Activated CD8-positive, alpha-beta memory T cell treated with anti-CD3 and anti-CD28 coated beads for 36 hours (primary cell): ENCODE results near the gene WLS. TPM values are rescaled to one million over a fixed set of nuclear protein-coding genes. Genes with fewer than 3 reads are reported as not detected.
"Not testable (repeated sequence)": the region's sequence is repeated elsewhere in the genome, so short reads cannot be mapped to it uniquely, and the experiment has no call there.

ENCODE experiments used
- CTCF ChIA-PET: fragments of 350-600 bp; sonication (Branson Sonifier 250); formaldehyde crosslinking; loops from one replicate; lab custom pipeline; 2021; ENCODE audit warnings: antibody characterized with exemption; lab: Charles Lee
- POLR2A ChIA-PET: fragments of 350-600 bp; sonication (Branson Sonifier 250); formaldehyde crosslinking; loops from one replicate; lab custom pipeline; 2021; ENCODE audit warnings: antibody characterized with exemption; lab: Charles Lee
- total RNA-seq, 2 experiments: library from RNA; stranded (reverse); gene quantifications; one replicate each; pipeline ENCODE4 v1.2.3, GENCODE V29; 2021

The WLS gene
- total RNA-seq, result not detected

GRCh38 chr1:68232289-68233148 lies at the start of gene WLS:
WLS (minus strand) TSS chr1:68232523; CDS start chr1:68232299, 224 bp downstream.
- POLR2A ChIA-PET, result no interaction called here

GRCh38 chr1:68280286-68280685 lies 48.0 kb upstream of the WLS start:
- ChIA-PET POLR2A (no interaction called here), CTCF (no interaction called here)

More at GRCh38 chr1:68232289-68233148, at the start of gene WLS:
- CTCF ChIA-PET, result no interaction called here

- POLR2A ChIA-PET, result no interaction called here
- CTCF ChIA-PET, result no interaction called here
Observed at GRCh38 chr1:68279846-68280245, 47.5 kb upstream of the WLS start.

GRCh38 chr1:68278221-68278620 lies 45.9 kb upstream of the WLS start:
- ChIA-PET CTCF (no interaction called here), POLR2A (no interaction called here)

- CTCF ChIA-PET, result no interaction called here
Observed at GRCh38 chr1:68276448-68276847, 44.1 kb upstream of the WLS start.

GRCh38 chr1:68273530-68273929 lies 41.2 kb upstream of the WLS start:
- POLR2A ChIA-PET, result no interaction called here

More at GRCh38 chr1:68276448-68276847, 44.1 kb upstream of the WLS start:
- POLR2A ChIA-PET, result no interaction called here

GRCh38 chr1:68271596-68271995 lies 39.3 kb upstream of the WLS start:
- CTCF ChIA-PET, result no interaction called here
- POLR2A ChIA-PET, result no interaction called here

More at GRCh38 chr1:68273530-68273929, 41.2 kb upstream of the WLS start:
- CTCF ChIA-PET, result no interaction called here

- ChIA-PET POLR2A (no interaction called here), CTCF (interaction anchor here (0.7 kb wide), 1 partner anchor 87 kb away, joined by 3 read pairs; no protein-coding TSS in a partner anchor)
Observed at GRCh38 chr1:68270951-68271350, 38.6 kb upstream of the WLS start.

- ChIA-PET CTCF (interaction anchor here (0.7 kb wide), 1 partner anchor 88 kb away, joined by 3 read pairs; no protein-coding TSS in a partner anchor), POLR2A (no interaction called here)
Observed at GRCh38 chr1:68269637-68270430, 37.5 kb upstream of the WLS start.

GRCh38 chr1:68268896-68269483 lies 36.7 kb upstream of the WLS start:
- ChIA-PET CTCF (no interaction called here), POLR2A (no interaction called here)

GRCh38 chr1:68256824-68257223 lies 24.5 kb upstream of the WLS start:
- CTCF ChIA-PET, POLR2A ChIA-PET: not testable (repeated sequence)

GRCh38 chr1:68255301-68255700 lies 23.0 kb upstream of the WLS start:
- ChIA-PET POLR2A (no interaction called here), CTCF (no interaction called here)

GRCh38 chr1:68254667-68255226 lies 22.4 kb upstream of the WLS start:
- CTCF ChIA-PET, result no interaction called here
- POLR2A ChIA-PET, result no interaction called here

GRCh38 chr1:68237040-68237439 lies 4.7 kb upstream of the WLS start:
- CTCF ChIA-PET, result no interaction called here
- POLR2A ChIA-PET, result no interaction called here

- CTCF ChIA-PET, result no interaction called here
Observed at GRCh38 chr1:68234094-68234493, 1.8 kb upstream of the WLS start.

GRCh38 chr1:68233202-68233601 lies 879 bp upstream of the WLS start:
- CTCF ChIA-PET, result no interaction called here

More at GRCh38 chr1:68234094-68234493, 1.8 kb upstream of the WLS start:
- POLR2A ChIA-PET, result interaction anchor here (0.5 kb wide), 1 partner anchor 468 kb away, joined by 5 read pairs; no protein-coding TSS in a partner anchor

GRCh38 chr1:68231627-68232288 lies 565 bp downstream of the WLS start:
- POLR2A ChIA-PET, result no interaction called here

More at GRCh38 chr1:68233202-68233601, 879 bp upstream of the WLS start:
- POLR2A ChIA-PET, result no interaction called here

GRCh38 chr1:68230901-68231626 lies 1.3 kb downstream of the WLS start:
- POLR2A ChIA-PET, result no interaction called here
- CTCF ChIA-PET, result no interaction called here

More at GRCh38 chr1:68231627-68232288, 565 bp downstream of the WLS start:
- CTCF ChIA-PET, result no interaction called here
